ENCODE results near the gene YIPF2.

The YIPF2 gene

DNA sequence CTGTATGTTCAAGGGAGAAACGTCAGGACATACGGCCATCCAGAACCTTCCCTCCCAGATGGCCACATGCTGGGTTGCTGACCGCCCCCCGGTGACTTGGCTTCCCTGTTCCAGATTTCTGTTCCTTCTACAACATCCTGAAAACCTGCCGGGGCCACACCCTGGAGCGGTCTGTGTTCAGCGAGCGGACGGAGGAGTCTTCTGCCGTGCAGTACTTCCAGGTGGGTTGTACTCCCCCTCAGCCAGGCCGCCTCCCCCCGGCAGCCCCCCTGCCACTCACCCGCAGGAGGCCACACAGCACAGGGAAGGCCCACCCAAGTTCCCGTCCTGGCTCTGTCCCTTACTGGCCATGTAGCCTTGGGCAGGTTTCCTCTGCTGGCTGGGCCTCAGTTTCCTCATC is 20.5 kb downstream of the YIPF2 start:
- no peak for DNase-seq (ENCODE audit: low read depth)
- H3K4me3 ChIP-seq (ENCODE audit: low read length), result no peak overlapping the region
- TF ChIP-seq, protein P1, sequence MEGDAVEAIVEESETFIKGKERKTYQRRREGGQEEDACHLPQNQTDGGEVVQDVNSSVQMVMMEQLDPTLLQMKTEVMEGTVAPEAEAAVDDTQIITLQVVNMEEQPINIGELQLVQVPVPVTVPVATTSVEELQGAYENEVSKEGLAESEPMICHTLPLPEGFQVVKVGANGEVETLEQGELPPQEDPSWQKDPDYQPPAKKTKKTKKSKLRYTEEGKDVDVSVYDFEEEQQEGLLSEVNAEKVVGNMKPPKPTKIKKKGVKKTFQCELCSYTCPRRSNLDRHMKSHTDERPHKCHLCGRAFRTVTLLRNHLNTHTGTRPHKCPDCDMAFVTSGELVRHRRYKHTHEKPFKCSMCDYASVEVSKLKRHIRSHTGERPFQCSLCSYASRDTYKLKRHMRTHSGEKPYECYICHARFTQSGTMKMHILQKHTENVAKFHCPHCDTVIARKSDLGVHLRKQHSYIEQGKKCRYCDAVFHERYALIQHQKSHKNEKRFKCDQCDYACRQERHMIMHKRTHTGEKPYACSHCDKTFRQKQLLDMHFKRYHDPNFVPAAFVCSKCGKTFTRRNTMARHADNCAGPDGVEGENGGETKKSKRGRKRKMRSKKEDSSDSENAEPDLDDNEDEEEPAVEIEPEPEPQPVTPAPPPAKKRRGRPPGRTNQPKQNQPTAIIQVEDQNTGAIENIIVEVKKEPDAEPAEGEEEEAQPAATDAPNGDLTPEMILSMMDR (conservative IDR thresholded peaks at IDR 0.05; ENCODE audit: low read depth, low read length), result no peak

DNA sequence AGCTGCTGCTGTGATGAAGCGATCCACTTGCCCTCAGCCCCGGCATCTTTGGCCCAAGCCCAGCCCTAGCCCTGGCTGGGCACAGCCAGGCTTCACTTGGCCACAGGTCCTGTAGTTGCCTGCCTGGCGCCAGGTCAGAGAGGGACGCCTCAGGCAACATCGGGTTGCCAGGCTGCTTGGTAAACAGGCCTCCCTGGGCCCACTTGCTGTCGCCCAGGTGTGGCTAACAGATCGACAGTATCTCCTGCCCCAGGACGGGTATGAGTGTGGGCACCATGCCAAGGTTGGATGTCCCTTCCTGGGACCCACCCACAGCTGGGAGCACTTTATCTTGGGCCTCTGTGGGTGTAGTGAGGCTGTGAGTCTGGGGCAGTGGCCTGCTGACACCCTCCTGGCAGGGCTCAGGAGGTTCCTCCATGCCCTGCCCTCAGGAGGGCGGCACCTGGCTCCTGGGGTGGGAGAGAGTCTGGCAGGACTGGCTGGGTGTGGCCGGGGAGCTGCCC is 29.2 kb downstream of the YIPF2 start:
- no peak overlapping the region for H3K4me3 ChIP-seq (ENCODE audit: low read length)
- TF ChIP-seq, protein P1 (conservative IDR thresholded peaks at IDR 0.05; ENCODE audit: low read depth, low read length), result no peak
- DNase-seq (ENCODE audit: low read depth), result no peak

DNA sequence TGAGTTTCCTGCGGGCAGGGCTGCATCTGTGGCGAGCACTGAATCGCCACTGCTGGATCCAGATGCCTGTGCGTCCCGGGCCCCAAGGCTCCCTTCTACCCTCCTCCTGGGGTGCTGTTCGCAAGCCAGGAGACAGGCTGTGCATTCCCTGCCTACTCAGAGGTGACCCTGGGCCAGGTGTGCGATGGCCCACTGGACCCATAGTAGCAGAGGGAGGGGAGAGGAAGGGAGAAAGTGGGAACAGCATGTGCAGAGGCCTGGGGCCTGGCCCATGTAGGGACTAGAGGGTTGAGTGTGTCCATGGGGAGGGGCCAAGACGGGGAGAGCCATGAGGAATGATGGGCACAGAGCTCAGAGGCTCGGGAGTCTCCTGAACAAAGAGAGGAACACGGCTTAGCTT is 29.8 kb downstream of the YIPF2 start:
- H3K4me3 ChIP-seq (ENCODE audit: low read length), result no peak overlapping the region
- TF ChIP-seq, protein P1 (conservative IDR thresholded peaks at IDR 0.05; ENCODE audit: low read depth, low read length), result no peak
- DNase-seq (ENCODE audit: low read depth), result no peak

DNA sequence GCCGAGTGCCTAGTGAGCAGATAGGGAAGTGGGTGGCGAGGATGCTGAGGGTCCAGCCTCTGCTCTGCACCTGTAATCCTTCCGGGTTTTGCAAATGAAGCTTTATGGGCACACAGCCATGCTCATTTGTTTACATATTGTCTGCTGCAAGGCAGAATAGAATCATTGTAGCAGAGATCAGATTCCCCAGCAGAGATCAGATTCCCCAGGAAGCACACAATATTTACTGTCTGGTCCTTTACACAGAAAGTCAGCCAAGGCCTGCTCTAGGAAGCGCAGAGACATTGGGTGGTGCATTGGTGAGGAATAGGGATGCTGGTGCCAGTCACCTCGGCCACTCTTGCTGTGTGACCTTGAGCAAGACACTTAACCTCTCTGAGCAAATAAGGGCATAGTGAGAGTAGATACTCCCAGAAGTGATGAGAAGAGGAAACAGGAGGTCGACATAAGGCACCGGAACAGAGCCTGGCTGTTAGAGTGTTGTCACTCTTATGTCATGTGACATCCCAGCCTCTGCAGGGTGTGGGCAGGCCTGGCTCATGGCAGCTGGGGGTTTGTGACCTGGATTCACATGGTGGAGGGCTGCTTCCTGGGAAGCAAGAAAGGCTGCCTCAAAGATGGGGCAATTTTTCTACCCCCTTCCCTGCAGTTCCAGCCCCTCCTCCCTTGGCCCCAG is 31.4 kb downstream of the YIPF2 start:
- TF ChIP-seq, protein P1 (conservative IDR thresholded peaks at IDR 0.05; ENCODE audit: low read depth, low read length), result no peak
- no peak for DNase-seq (ENCODE audit: low read depth)
- H3K4me3 ChIP-seq (ENCODE audit: low read length), result no peak overlapping the region

DNA sequence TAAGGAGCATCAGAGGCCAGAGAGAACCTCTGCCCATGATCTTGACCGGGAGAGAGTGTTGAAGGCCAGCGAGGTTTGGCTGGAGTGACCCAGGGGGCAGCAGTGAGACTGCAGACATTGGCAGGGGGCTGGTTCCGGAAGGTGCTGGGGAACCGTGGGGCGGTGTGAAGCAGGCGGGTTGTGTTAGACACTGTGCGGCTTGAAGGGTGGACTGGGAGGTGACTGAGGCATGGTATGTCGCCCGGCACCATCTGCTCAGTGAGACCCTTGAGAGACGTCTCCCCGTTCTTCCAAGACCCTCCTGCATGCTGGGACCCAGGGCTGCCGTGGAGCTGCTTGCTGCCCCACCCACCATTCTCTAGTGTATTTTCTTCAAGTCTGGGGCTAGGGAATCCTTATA is 32.5 kb downstream of the YIPF2 start:
- H3K4me3 ChIP-seq (ENCODE audit: low read length), result no peak overlapping the region
- TF ChIP-seq, protein P1 (conservative IDR thresholded peaks at IDR 0.05; ENCODE audit: low read depth, low read length), result peak; percentile 16

DNA sequence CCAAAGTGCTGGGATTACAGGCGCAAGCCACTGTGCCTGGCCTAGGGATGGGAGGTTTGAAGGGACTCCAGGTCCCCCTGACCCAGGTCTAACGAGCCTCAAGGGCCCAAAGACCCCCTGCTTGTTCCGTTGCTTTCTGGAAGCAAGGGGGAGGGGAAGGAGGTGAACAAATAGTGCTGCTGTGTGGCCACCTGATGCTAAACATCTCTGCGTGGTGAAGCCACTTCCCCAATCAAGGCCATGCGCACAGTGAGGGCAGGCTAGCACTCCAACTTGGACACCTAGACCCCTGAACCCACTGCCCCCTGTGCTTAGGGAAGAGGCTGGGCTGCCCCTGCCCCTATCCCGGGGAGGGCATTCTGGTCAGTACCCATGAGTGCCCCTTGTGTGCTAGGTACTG is 33.1 kb downstream of the YIPF2 start:
- no peak overlapping the region for H3K4me3 ChIP-seq (ENCODE audit: low read length)
- TF ChIP-seq, protein P1 (conservative IDR thresholded peaks at IDR 0.05; ENCODE audit: low read depth, low read length), result no peak
- DNase-seq (ENCODE audit: low read depth), result no peak

More for the DNA sequence above, 32.5 kb downstream of the YIPF2 start:
- DNase-seq (ENCODE audit: low read depth), result no peak

DNA sequence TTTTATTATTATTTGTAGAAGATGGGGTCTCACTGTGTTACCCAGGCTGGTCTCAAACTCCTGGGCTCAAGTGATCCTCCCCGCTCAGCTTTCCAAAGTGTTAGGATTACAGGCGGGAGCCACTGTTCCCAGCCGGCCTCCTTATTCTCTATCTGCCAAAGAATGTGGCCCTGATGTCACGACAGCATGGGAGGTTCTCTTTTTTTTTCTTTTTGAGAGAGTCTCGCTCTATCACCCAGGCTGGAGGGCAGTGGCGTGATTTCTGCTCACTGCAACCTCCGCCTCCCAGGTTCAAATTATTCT is 33.6 kb downstream of the YIPF2 start:
- TF ChIP-seq, protein P1 (conservative IDR thresholded peaks at IDR 0.05; ENCODE audit: low read depth, low read length), result no peak
- no peak for DNase-seq (ENCODE audit: low read depth)
- no peak overlapping the region for H3K4me3 ChIP-seq (ENCODE audit: low read length)

Measured in retinal pigment epithelial cell (primary cell).